Measurements from ENCODE around the gene RUVBL2.
"Not testable (repeated sequence)": the region's sequence is repeated elsewhere in the genome, so short reads cannot be mapped to it uniquely, and the experiment has no call there.

RUVBL2 gene

GRCh38 chr19:49014123-49014869, 20.6 kb downstream of the RUVBL2 start:
- Histone ChIP-seq H3K9me3 (ENCODE audit: low read length) (no peaks in the 10 kb centered on the region), H3K27ac (ENCODE audit: low read depth, low read length) (no peak overlapping the region), H3K36me3 (ENCODE audit: insufficient read depth, low read length) (peaks cover 23% of the 10 kb centered on the region), H3K9ac (ENCODE audit: low read length) (no peak overlapping the region), H3K4me1 (ENCODE audit: insufficient read depth, low read length) (no peaks in the 10 kb centered on the region), H3K27me3 (ENCODE audit: control insufficient read depth in 1 of 2, insufficient read depth in 2 of 2, low read length in 2 of 2) (peaks cover 0 to 18% of the 10 kb centered on the region in 2 donors), H3K4me3 (ENCODE audit: low read depth in 1 of 2, low read length in 2 of 2) (no peak overlapping the region)

GRCh38 chr19:49014870-49015255, 21.2 kb downstream of the RUVBL2 start:
- Histone ChIP-seq H3K27ac (ENCODE audit: low read depth, low read length) (no peak overlapping the region), H3K4me3 (ENCODE audit: low read depth in 1 of 2, low read length in 2 of 2) (no peak overlapping the region), H3K4me1 (ENCODE audit: insufficient read depth, low read length) (no peaks in the 10 kb centered on the region), H3K9me3 (ENCODE audit: low read length) (no peaks in the 10 kb centered on the region), H3K9ac (ENCODE audit: low read length) (no peak overlapping the region), H3K27me3 (ENCODE audit: control insufficient read depth in 1 of 2, insufficient read depth in 2 of 2, low read length in 2 of 2) (peaks cover 0 to 24% of the 10 kb centered on the region in 2 donors), H3K36me3 (ENCODE audit: insufficient read depth, low read length) (peaks cover 20% of the 10 kb centered on the region)

- no peak overlapping the region for H3K4me3 ChIP-seq (ENCODE audit: low read depth in 1 of 2, low read length in 2 of 2)
- H3K4me1 ChIP-seq (ENCODE audit: insufficient read depth, low read length) = no peaks in the 10 kb centered on the region
- peaks cover 10% of the 10 kb centered on the region for H3K36me3 ChIP-seq (ENCODE audit: insufficient read depth, low read length)
- peaks cover 0 to 37% of the 10 kb centered on the region in 2 donors for H3K27me3 ChIP-seq (ENCODE audit: control insufficient read depth in 1 of 2, insufficient read depth in 2 of 2, low read length in 2 of 2)
- H3K9ac ChIP-seq (ENCODE audit: low read length) = no peak overlapping the region
- H3K27ac ChIP-seq (ENCODE audit: low read depth, low read length) = no peak overlapping the region
- H3K9me3 ChIP-seq (ENCODE audit: low read length) = no peaks in the 10 kb centered on the region
These were observed 22.6 kb downstream of the RUVBL2 start for GRCh38 chr19:49016067-49016839.

GRCh38 chr19:49017041-49017665, 23.5 kb downstream of the RUVBL2 start, which contains the start of gene LHB:
Gene LHB, minus strand, starts transcription at chr19:49017091. Its CDS starts 10 bp downstream, at chr19:49017081.
- no peak within 1 kb of the TSS for H3K9ac ChIP-seq (ENCODE audit: low read length)

GRCh38 chr19:49017666-49018351, 24.1 kb downstream of the RUVBL2 start:
- Histone ChIP-seq H3K9ac (ENCODE audit: low read length) (no peak overlapping the region), H3K4me1 (ENCODE audit: insufficient read depth, low read length) (no peaks in the 10 kb centered on the region), H3K4me3 (ENCODE audit: low read depth in 1 of 2, low read length in 2 of 2) (peak overlapping the region; percentile 53 to 64), H3K36me3 (ENCODE audit: insufficient read depth, low read length) (peaks cover 10% of the 10 kb centered on the region), H3K27me3 (ENCODE audit: control insufficient read depth in 1 of 2, insufficient read depth in 2 of 2, low read length in 2 of 2) (peaks cover 0 to 37% of the 10 kb centered on the region in 2 donors), H3K9me3 (ENCODE audit: low read length) (no peaks in the 10 kb centered on the region), H3K27ac (ENCODE audit: low read depth, low read length) (no peak overlapping the region)

More at GRCh38 chr19:49017041-49017665, 23.5 kb downstream of the RUVBL2 start, which contains the start of gene LHB:
- no peak within 1 kb of the TSS for H3K27ac ChIP-seq (ENCODE audit: low read depth, low read length)
- H3K9me3 ChIP-seq (ENCODE audit: low read length) = no peaks in the 10 kb centered on the region
- H3K4me1 ChIP-seq (ENCODE audit: insufficient read depth, low read length) = no peaks in the 10 kb centered on the region
- peak within 1 kb of the TSS; percentile 53 to 64 for H3K4me3 ChIP-seq (ENCODE audit: low read depth in 1 of 2, low read length in 2 of 2)
- peaks cover 0 to 37% of the 10 kb centered on the region in 2 donors for H3K27me3 ChIP-seq (ENCODE audit: control insufficient read depth in 1 of 2, insufficient read depth in 2 of 2, low read length in 2 of 2)
- H3K36me3 ChIP-seq (ENCODE audit: insufficient read depth, low read length) = peaks cover 10% of the 10 kb centered on the region

- H3K9ac ChIP-seq (ENCODE audit: low read length); H3K27ac ChIP-seq (ENCODE audit: low read depth, low read length); H3K9me3 ChIP-seq (ENCODE audit: low read length); H3K4me1 ChIP-seq (ENCODE audit: insufficient read depth, low read length): not testable (repeated sequence)
- Histone ChIP-seq H3K4me3 (ENCODE audit: low read depth in 1 of 2, low read length in 2 of 2) (peak overlapping the region in 1 of 2 donors; percentile 53), H3K27me3 (ENCODE audit: control insufficient read depth in 1 of 2, insufficient read depth in 2 of 2, low read length in 2 of 2) (peaks cover 0 to 37% of the 10 kb centered on the region in 2 donors), H3K36me3 (ENCODE audit: insufficient read depth, low read length) (peaks cover 10% of the 10 kb centered on the region)
These were observed 24.9 kb downstream of the RUVBL2 start for GRCh38 chr19:49018388-49019241.

GRCh38 chr19:49019242-49019932, 25.7 kb downstream of the RUVBL2 start:
- peaks cover 10% of the 10 kb centered on the region for H3K36me3 ChIP-seq (ENCODE audit: insufficient read depth, low read length)
- H3K27ac ChIP-seq (ENCODE audit: low read depth, low read length) = no peak overlapping the region
- H3K9ac ChIP-seq (ENCODE audit: low read length) = no peak overlapping the region
- no peaks in the 10 kb centered on the region for H3K9me3 ChIP-seq (ENCODE audit: low read length)
- peak overlapping the region in 1 of 2 donors; percentile 53 for H3K4me3 ChIP-seq (ENCODE audit: low read depth in 1 of 2, low read length in 2 of 2)
- H3K27me3 ChIP-seq (ENCODE audit: control insufficient read depth in 1 of 2, insufficient read depth in 2 of 2, low read length in 2 of 2) = peaks cover 0 to 37% of the 10 kb centered on the region in 2 donors
- no peaks in the 10 kb centered on the region for H3K4me1 ChIP-seq (ENCODE audit: insufficient read depth, low read length)

- Histone ChIP-seq H3K9me3 (ENCODE audit: low read length) (no peaks in the 10 kb centered on the region), H3K4me3 (ENCODE audit: low read depth in 1 of 2, low read length in 2 of 2) (no peak overlapping the region), H3K9ac (ENCODE audit: low read length) (no peak overlapping the region), H3K4me1 (ENCODE audit: insufficient read depth, low read length) (no peaks in the 10 kb centered on the region), H3K36me3 (ENCODE audit: insufficient read depth, low read length) (peaks cover 7% of the 10 kb centered on the region), H3K27me3 (ENCODE audit: control insufficient read depth in 1 of 2, insufficient read depth in 2 of 2, low read length in 2 of 2) (peaks cover 0 to 37% of the 10 kb centered on the region in 2 donors), H3K27ac (ENCODE audit: low read depth, low read length) (no peak overlapping the region)
These were observed 26.7 kb downstream of the RUVBL2 start for GRCh38 chr19:49020342-49020741.

GRCh38 chr19:49020931-49021895, 27.5 kb downstream of the RUVBL2 start:
- H3K4me1 ChIP-seq (ENCODE audit: insufficient read depth, low read length) = no peaks in the 10 kb centered on the region
- no peaks in the 10 kb centered on the region for H3K36me3 ChIP-seq (ENCODE audit: insufficient read depth, low read length)
- no peaks in the 10 kb centered on the region for H3K9me3 ChIP-seq (ENCODE audit: low read length)
- H3K9ac ChIP-seq (ENCODE audit: low read length) = no peak overlapping the region
- H3K27ac ChIP-seq (ENCODE audit: low read depth, low read length) = no peak overlapping the region
- H3K4me3 ChIP-seq (ENCODE audit: low read depth in 1 of 2, low read length in 2 of 2) = no peak overlapping the region
- H3K27me3 ChIP-seq (ENCODE audit: control insufficient read depth in 1 of 2, insufficient read depth in 2 of 2, low read length in 2 of 2) = peaks cover 0 to 37% of the 10 kb centered on the region in 2 donors
